T-helper 1 cell treated with Interleukin-12 subunit alpha and Interleukin-12 subunit beta and Interleukin-4 antibody, amounts not matched to agents 30 μg/mL and 1 μg/mL, for 36 hours (primary cell): ENCODE measurements around the gene SSNA1.
A peak's percentile ranks its signal among the peaks of the same experiment; 100 is the strongest.

ENCODE experiments used
- H3K27ac Mint-ChIP-seq: one replicate; pipeline ENCODE4 v1.8.0; 2021; ENCODE audit warnings: mild to moderate bottlenecking, mixed read lengths
- H3K27me3 Mint-ChIP-seq: one replicate; pipeline ENCODE4 v1.8.0; 2021; ENCODE audit warnings: low read depth, mixed read lengths
- H3K36me3 Mint-ChIP-seq: one replicate; pipeline ENCODE4 v1.8.0; 2021; ENCODE audit warnings: low read depth, mixed read lengths
- H3K4me1 Mint-ChIP-seq: one replicate; pipeline ENCODE4 v1.8.0; 2021; ENCODE audit warnings: low read depth, mixed read lengths
- H3K4me3 Mint-ChIP-seq: one replicate; pipeline ENCODE4 v1.8.0; 2021; ENCODE audit warnings: mild to moderate bottlenecking, moderate library complexity, mixed read lengths
- H3K9me3 Mint-ChIP-seq: one replicate; pipeline ENCODE4 v1.8.0; 2021; ENCODE audit warnings: mixed read lengths

Gene SSNA1, protein sequence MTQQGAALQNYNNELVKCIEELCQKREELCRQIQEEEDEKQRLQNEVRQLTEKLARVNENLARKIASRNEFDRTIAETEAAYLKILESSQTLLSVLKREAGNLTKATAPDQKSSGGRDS

DNA sequence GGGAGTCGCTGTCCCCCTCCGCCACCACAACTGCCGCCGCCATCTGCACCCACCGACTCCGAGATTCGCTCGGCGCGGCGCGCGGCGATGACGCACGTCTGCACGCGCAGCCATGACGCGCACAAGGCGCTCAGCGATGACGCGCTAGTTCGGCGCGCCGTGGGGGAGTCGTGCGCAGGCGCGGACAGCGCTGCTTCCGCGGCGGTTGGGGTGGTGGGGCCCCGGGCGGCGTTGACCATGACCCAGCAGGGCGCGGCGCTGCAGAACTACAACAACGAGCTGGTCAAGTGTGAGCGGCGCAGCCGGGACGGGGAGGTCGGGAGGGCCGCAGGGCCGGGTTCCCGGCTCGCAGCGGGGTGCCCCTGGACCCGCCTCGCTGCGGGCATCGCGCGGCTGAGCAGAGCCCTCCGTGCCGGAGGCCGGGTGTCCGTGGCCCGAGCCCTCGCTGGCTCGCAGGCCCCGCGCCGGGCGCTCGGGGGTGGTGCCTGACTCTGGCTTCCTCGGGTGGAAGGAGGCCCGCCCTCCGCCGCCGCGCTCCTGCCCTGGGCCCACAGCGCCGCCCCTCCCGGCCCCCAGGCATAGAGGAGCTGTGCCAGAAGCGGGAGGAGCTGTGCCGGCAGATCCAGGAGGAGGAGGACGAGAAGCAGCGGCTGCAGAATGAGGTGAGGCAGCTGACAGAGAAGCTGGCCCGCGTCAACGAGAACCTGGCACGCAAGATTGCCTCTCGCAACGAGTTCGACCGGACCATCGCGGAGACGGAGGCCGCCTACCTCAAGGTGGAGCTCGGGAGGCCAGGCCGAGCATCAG, at the start of gene SSNA1, which contains the start of gene ANAPC2:
SSNA1 (plus strand) TSS at position 187 of the 807 bp plus-strand sequence; CDS start at position 238, 51 bp downstream.
ANAPC2 (minus strand) TSS at position 71 of the 807 bp plus-strand sequence; CDS start at position 43, 28 bp downstream.
- Mint-ChIP-seq H3K27ac (peak within 1 kb of the TSS; percentile 91), H3K4me3 (peak within 1 kb of the TSS; percentile 94), H3K27me3 (no peaks in the 10 kb centered on the region), H3K36me3 (peaks cover 13% of the 10 kb centered on the region), H3K9me3 (no peaks in the 10 kb centered on the region), H3K4me1 (peaks cover 20% of the 10 kb centered on the region)

DNA sequence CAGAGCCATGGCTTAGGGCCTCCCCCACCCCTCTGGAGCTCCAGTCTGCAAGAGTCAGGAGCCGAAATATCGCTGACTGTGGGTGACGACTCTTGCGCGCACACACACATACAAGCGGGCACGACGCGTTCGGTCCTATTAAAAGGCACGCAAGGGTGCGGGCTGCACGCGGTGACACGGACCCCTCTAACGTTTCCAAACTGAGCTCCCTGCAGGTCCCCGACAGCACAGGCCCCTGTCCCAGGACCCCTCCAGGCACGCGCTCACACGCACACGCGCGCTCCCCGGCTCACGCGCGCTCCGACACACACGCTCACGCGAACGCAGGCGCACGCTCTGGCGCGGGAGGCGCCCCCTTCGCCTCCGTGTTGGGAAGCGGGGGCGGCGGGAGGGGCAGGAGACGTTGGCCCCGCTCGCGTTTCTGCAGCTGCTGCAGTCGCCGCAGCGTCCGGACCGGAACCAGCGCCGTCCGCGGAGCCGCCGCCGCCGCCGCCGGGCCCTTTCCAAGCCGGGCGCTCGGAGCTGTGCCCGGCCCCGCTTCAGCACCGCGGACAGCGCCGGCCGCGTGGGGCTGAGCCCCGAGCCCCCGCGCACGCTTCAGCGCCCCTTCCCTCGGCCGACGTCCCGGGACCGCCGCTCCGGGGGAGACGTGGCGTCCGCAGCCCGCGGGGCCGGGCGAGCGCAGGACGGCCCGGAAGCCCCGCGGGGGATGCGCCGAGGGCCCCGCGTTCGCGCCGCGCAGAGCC, 49.6 kb upstream of the SSNA1 start, which contains the start of gene GRIN1:
GRIN1 (plus strand) TSS at position 433 of the 746 bp plus-strand sequence. CDS start 333 bp downstream, outside the sequence.
- H3K4me3 Mint-ChIP-seq: no peak within 1 kb of the TSS
- peaks cover 3% of the 10 kb centered on the region for H3K4me1 Mint-ChIP-seq
- peak within 1 kb of the TSS; percentile 3 for H3K27ac Mint-ChIP-seq
- no peaks in the 10 kb centered on the region for H3K9me3 Mint-ChIP-seq
- no peaks in the 10 kb centered on the region for H3K36me3 Mint-ChIP-seq
- H3K27me3 Mint-ChIP-seq: peaks cover 41% of the 10 kb centered on the region

DNA sequence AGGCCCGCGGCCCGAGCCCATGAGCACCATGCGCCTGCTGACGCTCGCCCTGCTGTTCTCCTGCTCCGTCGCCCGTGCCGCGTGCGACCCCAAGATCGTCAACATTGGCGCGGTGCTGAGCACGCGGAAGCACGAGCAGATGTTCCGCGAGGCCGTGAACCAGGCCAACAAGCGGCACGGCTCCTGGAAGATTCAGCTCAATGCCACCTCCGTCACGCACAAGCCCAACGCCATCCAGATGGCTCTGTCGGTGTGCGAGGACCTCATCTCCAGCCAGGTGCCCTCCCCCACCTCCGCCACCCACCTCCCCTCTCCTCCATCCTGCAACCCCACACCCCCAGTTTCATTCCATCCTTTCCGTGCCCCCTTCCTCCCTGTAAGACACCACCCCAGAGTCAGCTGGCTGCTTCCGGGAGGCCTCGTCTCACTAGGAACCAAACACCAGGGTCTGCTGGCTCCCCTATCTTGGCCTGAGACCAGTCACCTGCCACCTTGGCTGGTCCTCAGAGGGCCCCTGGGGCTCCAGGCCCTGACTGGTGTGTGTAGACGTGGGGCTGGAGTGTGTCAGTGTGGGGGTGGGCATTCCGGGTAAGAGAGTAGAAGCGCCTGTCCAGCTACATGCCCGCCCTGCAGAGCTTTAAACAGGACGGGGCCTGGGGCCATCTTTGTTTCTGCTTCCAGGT, 48.9 kb upstream of the SSNA1 start:
- no peaks in the 10 kb centered on the region for H3K9me3 Mint-ChIP-seq
- peaks cover 3% of the 10 kb centered on the region for H3K4me1 Mint-ChIP-seq
- H3K4me3 Mint-ChIP-seq: no peak overlapping the region
- H3K27ac Mint-ChIP-seq: no peak overlapping the region
- peaks cover 41% of the 10 kb centered on the region for H3K27me3 Mint-ChIP-seq
- H3K36me3 Mint-ChIP-seq: no peaks in the 10 kb centered on the region

DNA sequence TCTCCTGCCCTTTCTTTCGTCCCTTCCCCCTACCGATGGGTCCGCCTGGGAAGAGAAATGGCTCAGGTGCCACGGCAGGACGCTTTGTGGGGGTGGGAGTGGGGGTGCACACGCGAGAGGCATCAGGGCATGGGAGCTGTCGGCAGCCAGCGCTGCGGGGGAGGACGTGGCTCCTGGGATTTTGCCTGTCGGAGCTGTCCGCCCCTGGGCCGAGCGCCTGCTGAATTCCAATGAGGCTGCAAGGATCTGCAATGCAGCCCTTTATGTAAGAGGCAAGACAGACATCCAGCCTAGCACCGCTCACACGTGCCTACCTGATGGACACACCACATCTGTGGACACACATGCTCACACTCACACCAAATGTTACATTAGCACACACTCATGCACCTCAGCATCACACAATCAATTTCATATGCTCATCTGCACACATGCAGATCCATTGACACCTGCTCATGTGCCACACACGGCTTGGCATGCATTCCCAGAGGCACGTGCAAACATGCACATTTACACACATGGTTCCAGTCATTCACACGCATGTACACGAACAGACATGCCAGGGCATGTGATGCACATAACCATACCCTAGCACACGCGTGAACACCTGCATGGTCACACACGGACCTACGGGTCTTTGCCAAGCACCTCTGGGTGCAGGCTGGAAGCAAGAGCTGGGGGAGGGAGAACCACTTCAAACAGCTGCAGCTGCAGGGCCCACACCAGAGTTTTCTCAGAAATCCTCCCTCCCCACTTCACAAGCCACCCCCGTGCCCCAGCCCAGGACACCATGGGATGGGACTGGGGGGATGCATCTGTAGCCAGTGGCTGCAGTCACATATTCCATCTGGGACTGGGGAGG, 48.1 kb upstream of the SSNA1 start:
- peaks cover 41% of the 10 kb centered on the region for H3K27me3 Mint-ChIP-seq

DNA sequence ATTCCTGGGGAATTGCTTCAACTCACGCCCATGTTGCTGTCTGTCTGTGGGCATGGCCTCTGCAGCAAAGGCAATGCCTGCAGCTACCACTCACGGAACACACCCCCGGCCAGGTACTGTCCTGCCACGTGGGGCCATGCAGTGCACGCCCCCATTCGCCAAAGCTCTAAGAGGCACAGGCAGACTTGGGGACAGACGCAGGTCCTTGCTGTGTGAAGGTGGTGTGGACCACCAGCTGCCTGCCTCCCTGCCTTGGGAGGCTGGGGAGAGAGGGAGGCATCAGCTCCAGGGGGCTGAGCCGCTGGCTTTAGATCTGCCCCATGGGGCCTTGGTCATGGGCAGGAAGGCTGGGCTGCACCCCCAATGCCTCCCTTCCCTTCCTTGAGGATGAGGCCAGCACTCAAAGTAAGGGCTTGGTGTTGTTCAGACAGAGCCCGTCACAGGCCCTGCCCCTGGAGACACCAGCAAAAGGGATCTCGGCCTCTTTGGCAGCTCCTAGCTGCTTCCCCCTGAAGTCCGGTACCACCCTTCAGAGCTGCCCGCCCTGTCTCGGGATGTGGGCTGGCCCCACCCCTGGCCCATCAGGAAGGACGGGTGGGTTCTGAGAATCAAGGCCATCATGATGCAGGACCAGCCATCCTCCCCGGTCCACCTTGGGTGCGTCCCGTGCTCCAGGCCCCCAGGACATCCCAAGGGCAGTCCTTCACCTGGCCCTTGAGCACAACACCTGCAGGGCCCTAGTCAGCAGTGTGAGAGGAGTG, 47.2 kb upstream of the SSNA1 start:
- Mint-ChIP-seq H3K36me3 (no peaks in the 10 kb centered on the region), H3K27ac (no peak overlapping the region), H3K4me1 (peaks cover 3% of the 10 kb centered on the region), H3K4me3 (no peak overlapping the region), H3K9me3 (no peaks in the 10 kb centered on the region), H3K27me3 (peaks cover 35% of the 10 kb centered on the region)

More for the DNA sequence above, 48.1 kb upstream of the SSNA1 start:
- no peaks in the 10 kb centered on the region for H3K36me3 Mint-ChIP-seq
- no peak overlapping the region for H3K27ac Mint-ChIP-seq
- peaks cover 3% of the 10 kb centered on the region for H3K4me1 Mint-ChIP-seq
- H3K9me3 Mint-ChIP-seq: no peaks in the 10 kb centered on the region
- H3K4me3 Mint-ChIP-seq: no peak overlapping the region

DNA sequence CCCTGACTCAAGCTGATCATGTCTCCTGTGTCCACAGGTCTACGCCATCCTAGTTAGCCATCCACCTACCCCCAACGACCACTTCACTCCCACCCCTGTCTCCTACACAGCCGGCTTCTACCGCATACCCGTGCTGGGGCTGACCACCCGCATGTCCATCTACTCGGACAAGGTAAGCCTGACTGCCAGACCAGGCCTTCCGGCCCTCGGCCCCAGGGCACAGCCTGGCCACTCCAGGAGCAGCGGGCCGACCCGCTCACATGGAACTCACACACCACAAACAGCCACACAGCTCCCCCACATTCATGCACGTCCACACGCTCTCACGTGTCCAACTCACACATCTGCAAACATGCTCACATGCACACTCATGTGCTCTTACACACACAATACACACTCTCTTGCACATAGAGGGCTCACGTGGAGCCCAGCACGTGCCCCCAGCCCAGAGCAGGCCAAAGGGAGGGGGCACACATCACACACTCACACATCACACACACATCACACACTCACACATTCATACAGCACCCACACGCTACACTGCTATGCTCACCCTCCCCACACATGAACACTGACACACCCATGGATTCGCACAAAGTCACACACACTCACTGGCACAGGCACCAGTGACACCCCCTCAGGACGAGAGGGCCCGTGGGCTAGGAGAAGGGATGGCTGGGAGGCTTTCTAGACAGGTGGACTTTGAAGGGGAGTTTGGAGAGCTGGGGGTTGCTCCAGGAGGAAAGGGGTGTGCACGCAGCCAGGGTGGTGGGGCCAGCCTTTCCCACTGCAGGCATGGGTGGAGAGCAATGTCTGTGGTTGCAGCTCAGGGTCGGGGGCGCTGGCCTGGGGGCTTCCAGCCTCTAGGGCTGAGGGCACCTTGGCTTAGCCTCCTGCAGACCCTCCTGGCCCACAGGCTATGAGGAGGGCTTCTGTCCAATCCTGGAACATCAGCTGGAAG, 46.2 kb upstream of the SSNA1 start:
- Mint-ChIP-seq H3K36me3 (no peaks in the 10 kb centered on the region), H3K4me3 (no peak overlapping the region), H3K27ac (no peak overlapping the region), H3K9me3 (no peaks in the 10 kb centered on the region), H3K4me1 (peaks cover 3% of the 10 kb centered on the region), H3K27me3 (peaks cover 35% of the 10 kb centered on the region)

DNA sequence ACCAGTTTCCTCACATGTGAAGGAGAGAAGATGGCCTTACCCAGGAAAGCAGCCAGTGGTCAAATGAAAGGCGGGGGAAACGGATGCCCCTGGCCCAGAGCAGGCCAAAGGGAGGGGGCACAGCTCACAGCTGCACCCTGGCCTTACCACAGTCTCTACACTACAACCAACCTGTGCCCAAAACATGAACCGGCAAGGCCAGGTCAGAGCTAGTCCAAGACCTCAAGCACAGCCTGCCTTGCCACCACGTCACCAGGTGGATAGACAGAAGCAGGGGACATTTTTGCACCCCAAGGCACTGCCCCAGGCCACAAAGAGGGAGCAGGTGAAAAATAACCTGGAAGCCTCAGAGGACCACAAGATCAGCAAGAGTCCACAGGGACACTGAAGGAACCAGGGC, 45.0 kb upstream of the SSNA1 start:
- Mint-ChIP-seq H3K4me1 (peaks cover 3% of the 10 kb centered on the region), H3K9me3 (no peaks in the 10 kb centered on the region), H3K36me3 (no peaks in the 10 kb centered on the region), H3K27ac (no peak overlapping the region), H3K27me3 (peaks cover 24% of the 10 kb centered on the region), H3K4me3 (no peak overlapping the region)

DNA sequence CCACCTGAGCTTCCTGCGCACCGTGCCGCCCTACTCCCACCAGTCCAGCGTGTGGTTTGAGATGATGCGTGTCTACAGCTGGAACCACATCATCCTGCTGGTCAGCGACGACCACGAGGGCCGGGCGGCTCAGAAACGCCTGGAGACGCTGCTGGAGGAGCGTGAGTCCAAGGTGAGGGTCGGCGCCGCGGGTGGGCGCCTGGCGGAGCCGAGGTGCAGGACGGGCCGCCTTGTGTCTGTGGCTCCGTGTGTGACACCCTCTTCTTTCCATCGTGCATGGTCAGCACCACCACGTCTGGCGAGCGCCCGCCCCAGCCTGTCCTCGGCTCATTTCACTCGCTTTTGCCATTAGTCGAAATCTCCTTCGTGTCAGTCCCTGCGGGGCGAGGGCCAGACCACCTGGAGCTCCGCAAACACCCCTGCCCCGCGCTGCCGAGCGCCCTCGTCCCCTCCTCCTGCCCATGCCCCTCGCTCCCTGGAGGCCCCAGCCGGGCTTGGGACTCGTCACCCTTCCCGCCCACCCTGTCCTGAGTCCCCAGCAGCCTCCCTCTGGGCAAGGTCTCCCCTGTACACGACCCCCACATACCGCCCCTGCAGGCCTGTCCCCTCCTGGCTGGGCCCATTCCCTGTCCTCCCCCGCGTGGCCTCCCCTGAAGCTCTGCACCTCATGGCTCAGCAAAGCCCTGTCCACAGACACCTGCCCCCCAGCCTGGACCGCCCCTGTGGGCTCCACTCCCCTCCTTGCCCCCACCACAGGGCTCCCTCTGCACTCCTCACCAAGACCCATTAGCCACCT, 42.5 kb upstream of the SSNA1 start:
- Mint-ChIP-seq H3K4me3 (no peak overlapping the region), H3K9me3 (no peaks in the 10 kb centered on the region), H3K27ac (no peak overlapping the region), H3K4me1 (peaks cover 7% of the 10 kb centered on the region), H3K36me3 (no peaks in the 10 kb centered on the region), H3K27me3 (peaks cover 7% of the 10 kb centered on the region)

DNA sequence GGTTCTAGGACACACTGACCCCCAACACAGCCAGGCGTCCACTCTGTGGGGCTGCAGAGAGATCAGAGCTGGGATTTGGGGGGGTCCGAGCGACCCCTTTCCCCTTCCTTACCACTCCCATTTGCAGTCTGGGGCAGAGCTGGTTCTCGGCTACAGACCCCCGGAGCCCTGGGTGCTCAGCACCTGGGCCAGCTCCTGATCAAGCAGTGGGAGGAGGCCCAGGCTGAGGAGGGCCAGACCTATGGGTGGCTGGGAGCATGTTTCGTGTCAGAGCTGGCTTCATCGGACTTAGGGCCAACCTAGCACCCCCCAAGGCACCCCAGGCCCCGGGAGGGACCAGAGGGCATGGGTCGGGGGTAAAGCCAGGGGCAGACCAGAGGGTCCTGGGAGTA, 42.0 kb upstream of the SSNA1 start:
- Mint-ChIP-seq H3K36me3 (no peaks in the 10 kb centered on the region), H3K4me1 (peaks cover 10% of the 10 kb centered on the region), H3K27ac (no peak overlapping the region)

DNA sequence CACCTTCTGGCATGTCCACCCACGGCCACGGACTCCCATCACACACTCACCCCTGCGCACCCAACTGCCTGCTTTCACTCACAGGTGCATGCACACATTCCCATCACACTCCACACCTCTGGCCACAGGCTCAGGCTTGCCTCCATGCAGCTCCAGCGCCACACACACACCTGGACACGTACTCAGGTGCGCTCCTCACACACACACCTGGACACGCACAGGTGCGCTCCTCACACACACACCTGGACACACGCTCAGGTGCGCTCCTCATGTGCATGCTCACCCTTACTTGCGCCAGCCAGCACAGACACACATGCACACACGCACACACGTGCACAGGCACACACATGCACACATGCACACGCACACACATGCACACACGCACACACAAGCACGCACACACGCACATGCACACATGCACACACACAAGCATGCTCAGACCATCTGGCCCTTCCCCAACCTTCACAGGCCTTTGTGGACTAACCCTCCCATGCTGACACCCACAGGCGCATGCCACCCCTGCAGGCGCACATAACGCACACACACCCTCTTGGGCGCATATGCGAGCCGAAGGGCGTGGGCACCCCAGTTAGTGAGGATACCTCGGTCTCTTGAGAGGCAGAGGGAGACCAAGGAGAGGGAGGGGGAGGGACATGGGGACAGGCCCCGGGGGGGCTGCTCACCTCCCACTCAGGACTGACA, 41.2 kb upstream of the SSNA1 start:
- H3K4me3 Mint-ChIP-seq: no peak overlapping the region
- H3K36me3 Mint-ChIP-seq: no peaks in the 10 kb centered on the region
- no peaks in the 10 kb centered on the region for H3K9me3 Mint-ChIP-seq
- H3K4me1 Mint-ChIP-seq: peaks cover 10% of the 10 kb centered on the region
- H3K27me3 Mint-ChIP-seq: peaks cover 3% of the 10 kb centered on the region
- H3K27ac Mint-ChIP-seq: no peak overlapping the region

More for the DNA sequence above, 42.0 kb upstream of the SSNA1 start:
- peaks cover 7% of the 10 kb centered on the region for H3K27me3 Mint-ChIP-seq
- no peak overlapping the region for H3K4me3 Mint-ChIP-seq
- no peaks in the 10 kb centered on the region for H3K9me3 Mint-ChIP-seq

DNA sequence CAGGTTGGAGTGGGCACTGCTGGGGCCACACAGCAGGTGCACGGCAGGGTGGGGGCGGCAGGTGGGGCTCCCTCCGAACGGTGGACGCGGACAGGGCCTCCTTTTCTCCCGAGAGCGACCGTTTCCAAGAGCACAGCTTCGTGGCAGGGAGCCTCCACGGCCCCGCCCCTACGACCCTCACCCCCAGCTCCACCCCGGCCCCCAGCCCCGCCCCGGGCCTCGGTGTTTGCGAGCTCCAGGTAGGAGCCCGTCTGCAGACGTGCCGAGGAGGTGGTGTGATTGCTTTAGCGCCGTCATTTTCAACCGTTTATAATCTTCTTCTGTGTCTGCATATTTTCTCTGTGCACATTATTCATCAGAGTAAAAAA, 40.7 kb upstream of the SSNA1 start:
- H3K36me3 Mint-ChIP-seq: no peaks in the 10 kb centered on the region
- peaks cover 10% of the 10 kb centered on the region for H3K4me1 Mint-ChIP-seq
- H3K27ac Mint-ChIP-seq: no peak overlapping the region
- H3K4me3 Mint-ChIP-seq: no peak overlapping the region
- no peaks in the 10 kb centered on the region for H3K9me3 Mint-ChIP-seq
- no peaks in the 10 kb centered on the region for H3K27me3 Mint-ChIP-seq
